ENCODE results near the gene HS1BP3. TPM values are rescaled to one million over a fixed set of nuclear protein-coding genes. Genes with fewer than 3 reads are reported as not detected.

The HS1BP3 gene
- total RNA-seq, 1 donor from 2014 or later: 33.2 TPM

GRCh38 chr2:20662308-20662937 lies 11.5 kb upstream of the HS1BP3 start:
- TF ChIP-seq CTCF (IDR thresholded peaks at IDR 0.05): no peak
- H3K4me3 Mint-ChIP-seq (ENCODE audit: unreplicated experiment): no peak overlapping the region
- H3K9me3 Mint-ChIP-seq (ENCODE audit: low read depth): no peaks in the 10 kb centered on the region
- peaks cover 48% of the 10 kb centered on the region for H3K27me3 Mint-ChIP-seq (ENCODE audit: low read depth)
- peaks cover 22% of the 10 kb centered on the region for H3K4me1 Mint-ChIP-seq (ENCODE audit: low read depth)
- no peak overlapping the region for H3K27ac Mint-ChIP-seq (ENCODE audit: unreplicated experiment)
- DNase-seq (ENCODE audit: low spot score): no peak
- no peaks in the 10 kb centered on the region for H3K36me3 Mint-ChIP-seq (ENCODE audit: low read depth)

- H3K27me3 Mint-ChIP-seq (ENCODE audit: low read depth): peaks cover 48% of the 10 kb centered on the region
These were observed 10.8 kb upstream of the HS1BP3 start for GRCh38 chr2:20661421-20662307.

GRCh38 chr2:20660506-20661420 lies 9.9 kb upstream of the HS1BP3 start:
- peak; percentile 22 for DNase-seq (ENCODE audit: low spot score)
- Mint-ChIP-seq H3K4me1 (ENCODE audit: low read depth) (peaks cover 17% of the 10 kb centered on the region), H3K27ac (ENCODE audit: unreplicated experiment) (no peak overlapping the region), H3K9me3 (ENCODE audit: low read depth) (no peaks in the 10 kb centered on the region), H3K4me3 (ENCODE audit: unreplicated experiment) (no peak overlapping the region), H3K27me3 (ENCODE audit: low read depth) (peaks cover 51% of the 10 kb centered on the region), H3K36me3 (ENCODE audit: low read depth) (no peaks in the 10 kb centered on the region)
- TF ChIP-seq CTCF (IDR thresholded peaks at IDR 0.05): no peak

More at GRCh38 chr2:20661421-20662307, 10.8 kb upstream of the HS1BP3 start:
- Mint-ChIP-seq H3K4me3 (ENCODE audit: unreplicated experiment) (no peak overlapping the region), H3K9me3 (ENCODE audit: low read depth) (no peaks in the 10 kb centered on the region), H3K36me3 (ENCODE audit: low read depth) (no peaks in the 10 kb centered on the region), H3K4me1 (ENCODE audit: low read depth) (peaks cover 22% of the 10 kb centered on the region), H3K27ac (ENCODE audit: unreplicated experiment) (no peak overlapping the region)
- DNase-seq (ENCODE audit: low spot score): peak; percentile 50
- TF ChIP-seq CTCF (IDR thresholded peaks at IDR 0.05): peak; percentile 99

GRCh38 chr2:20657522-20658235 lies 6.8 kb upstream of the HS1BP3 start:
- H3K36me3 Mint-ChIP-seq (ENCODE audit: low read depth): no peaks in the 10 kb centered on the region
- no peak for TF ChIP-seq CTCF (IDR thresholded peaks at IDR 0.05)
- peaks cover 36% of the 10 kb centered on the region for H3K27me3 Mint-ChIP-seq (ENCODE audit: low read depth)
- H3K9me3 Mint-ChIP-seq (ENCODE audit: low read depth): no peaks in the 10 kb centered on the region
- H3K4me1 Mint-ChIP-seq (ENCODE audit: low read depth): peaks cover 12% of the 10 kb centered on the region
- H3K27ac Mint-ChIP-seq (ENCODE audit: unreplicated experiment): no peak overlapping the region
- peak; percentile 58 for DNase-seq (ENCODE audit: low spot score)
- H3K4me3 Mint-ChIP-seq (ENCODE audit: unreplicated experiment): no peak overlapping the region
